Stimulated activated CD8-positive, alpha-beta memory T cell treated with anti-CD3 and anti-CD28 coated beads, Interleukin-4, amount 100 ng/mL, for 4 hours (primary cell): ENCODE results near the gene GPX2.

Experiments
- DNase-seq, 2 donors: peaks; one replicate each; pipeline ENCODE4 v3.0.0-alpha.2; 2020; ENCODE audit warnings: low read depth in 2 of 2, low spot score in 1 of 2

The GPX2 gene

DNA sequence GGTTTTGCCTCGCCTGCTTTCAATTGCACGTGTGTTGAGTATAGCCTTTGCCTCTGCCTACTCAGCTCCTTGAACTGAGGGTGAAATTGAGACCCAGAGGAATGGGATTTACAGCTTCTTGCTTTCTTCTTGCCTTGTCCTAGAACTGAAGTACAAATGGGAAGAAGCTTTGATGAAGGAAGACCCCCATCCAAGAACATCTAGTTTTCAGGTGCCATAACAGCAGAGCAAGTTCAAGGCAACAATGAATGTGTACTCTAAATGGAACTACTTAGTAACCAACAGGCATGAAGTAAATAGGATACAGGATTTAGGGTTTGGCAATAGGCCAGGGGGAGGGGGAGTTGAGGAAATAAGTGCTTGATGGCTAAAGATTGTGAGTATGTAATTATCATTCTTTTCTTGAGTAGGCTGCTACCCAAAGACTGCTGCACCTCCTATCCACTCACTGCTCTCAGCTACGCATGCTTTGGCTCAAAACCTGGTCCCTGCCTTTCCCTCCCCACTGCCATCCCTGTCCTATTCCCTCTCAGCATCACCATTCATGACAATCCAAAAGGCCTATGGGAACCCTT lies 2.1 kb downstream of the GPX2 start:
- no peak for DNase-seq

DNA sequence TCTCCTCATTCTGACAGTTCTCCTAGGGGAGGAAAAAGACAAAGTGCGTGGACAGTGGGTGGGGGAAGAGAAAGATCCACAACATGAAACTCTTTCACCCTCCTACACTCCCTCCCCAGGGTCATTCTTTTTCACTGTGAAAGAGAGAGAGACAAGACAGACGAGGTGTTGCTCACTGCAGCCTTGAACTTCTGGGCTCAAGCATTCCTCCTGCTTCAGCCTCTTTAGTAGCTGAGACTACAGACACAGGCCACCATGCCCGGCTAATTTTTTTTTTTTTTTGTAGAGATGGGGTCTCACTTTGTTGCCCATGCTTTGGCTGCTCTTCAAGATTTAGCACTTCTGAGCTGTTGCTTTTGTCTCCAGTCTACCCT lies 2.7 kb downstream of the GPX2 start:
- DNase-seq, result no peak

DNA sequence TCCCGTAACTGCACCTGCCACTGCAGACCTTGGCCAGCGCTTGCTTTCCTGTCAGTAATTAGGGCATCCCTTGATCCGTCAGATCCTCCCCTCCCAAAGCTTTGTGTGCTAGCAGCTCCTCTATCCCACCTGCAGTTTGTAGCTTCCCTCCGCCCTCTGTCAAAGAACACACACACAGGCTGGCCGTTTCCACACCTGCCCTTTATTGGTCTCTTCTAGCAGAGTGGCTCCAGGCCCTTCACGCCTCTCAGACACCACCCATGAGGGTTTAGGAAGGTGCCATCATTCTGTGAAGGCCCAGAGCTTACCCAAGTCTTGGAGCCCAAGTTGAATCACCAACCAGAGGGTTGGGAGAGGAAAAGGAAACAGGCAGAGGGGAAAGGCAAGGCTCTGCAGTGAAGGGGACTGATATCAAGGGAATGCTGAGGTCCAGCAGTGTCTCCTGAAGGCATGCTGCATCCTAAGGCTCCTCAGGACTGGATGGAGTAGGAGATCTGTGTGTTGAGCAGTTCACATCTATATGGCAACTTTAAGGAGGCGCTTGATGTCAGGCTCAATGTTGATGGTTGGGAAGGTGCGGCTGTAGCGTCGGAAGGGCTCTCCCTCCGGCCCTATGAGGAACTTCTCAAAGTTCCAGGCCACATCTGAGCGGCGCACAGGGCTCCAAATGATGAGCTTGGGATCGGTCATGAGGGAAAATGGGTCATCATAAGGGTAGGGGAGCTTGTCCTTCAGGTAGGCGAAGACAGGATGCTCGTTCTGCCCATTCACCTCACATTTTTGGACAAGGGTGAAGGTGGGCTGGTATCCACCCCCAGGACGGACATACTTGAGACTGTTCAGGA lies 3.4 kb downstream of the GPX2 start:
- no peak for DNase-seq

DNA sequence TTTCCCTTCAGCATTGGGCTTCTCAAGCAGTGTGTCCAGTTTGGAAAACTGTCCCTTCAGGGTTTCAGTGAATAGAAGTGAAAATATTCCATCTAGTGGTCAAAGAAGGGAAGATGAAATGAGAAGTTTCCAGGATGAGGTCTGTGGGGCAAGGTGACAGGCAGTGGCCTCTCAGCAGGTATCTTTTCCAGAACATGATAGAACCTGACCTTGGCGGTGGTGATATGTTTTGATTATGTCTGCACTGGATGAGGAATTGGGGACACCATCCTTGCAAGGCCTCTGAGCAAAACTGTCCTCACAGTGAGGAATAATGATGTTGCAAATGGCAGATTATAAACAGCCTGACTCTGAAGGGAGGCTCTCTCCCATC lies 4.7 kb downstream of the GPX2 start:
- no peak for DNase-seq

DNA sequence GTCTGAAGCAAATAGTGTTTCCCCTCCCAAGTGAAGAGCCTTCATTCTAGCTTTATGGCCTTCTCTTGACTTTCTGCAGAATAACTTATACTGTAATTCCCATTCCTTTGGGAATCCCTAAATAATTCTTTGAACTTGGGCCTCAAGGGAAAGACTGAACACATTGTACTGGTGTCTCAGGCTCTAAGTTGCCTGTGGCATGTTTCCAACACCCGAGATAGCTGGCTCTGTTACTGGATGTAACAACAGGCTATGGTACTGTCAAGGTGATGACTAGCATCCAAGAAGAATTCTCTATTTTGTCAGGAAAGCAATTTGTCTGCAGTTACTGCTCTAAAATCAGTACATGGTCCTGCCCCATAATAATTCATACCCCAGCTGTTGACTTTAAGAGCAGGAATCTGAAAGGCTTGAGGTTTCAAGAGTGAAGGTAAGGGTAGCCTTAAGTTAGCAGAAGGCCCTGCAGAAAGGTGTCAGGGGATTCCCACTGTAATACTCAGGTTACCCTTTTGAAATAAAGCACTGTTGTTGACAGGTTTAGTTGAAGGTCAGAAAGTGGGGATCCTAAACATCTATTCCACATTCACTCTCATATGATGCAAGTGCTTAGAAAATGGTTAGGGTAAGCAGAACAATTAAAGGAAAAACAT lies 5.2 kb downstream of the GPX2 start:
- no peak for DNase-seq

DNA sequence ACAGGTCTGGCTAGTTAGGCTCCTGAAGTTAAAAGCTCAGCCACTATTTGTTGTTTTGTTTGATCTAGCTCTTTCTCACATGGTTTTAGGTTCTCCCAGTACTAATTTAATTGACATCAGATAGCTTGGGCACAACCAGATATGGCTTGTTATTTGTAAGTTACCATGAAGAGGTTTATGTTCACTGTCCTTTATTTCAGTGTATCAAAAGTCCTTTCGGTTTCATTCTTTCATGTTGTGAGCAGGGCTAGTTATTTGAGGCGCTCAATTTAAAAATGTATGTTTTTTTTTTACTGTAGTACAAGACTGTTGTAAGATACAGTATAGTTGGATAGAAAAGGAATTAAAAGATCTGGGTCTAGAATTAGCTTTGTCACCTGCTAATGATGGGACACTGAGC lies 7.0 kb downstream of the GPX2 start:
- no peak for DNase-seq

DNA sequence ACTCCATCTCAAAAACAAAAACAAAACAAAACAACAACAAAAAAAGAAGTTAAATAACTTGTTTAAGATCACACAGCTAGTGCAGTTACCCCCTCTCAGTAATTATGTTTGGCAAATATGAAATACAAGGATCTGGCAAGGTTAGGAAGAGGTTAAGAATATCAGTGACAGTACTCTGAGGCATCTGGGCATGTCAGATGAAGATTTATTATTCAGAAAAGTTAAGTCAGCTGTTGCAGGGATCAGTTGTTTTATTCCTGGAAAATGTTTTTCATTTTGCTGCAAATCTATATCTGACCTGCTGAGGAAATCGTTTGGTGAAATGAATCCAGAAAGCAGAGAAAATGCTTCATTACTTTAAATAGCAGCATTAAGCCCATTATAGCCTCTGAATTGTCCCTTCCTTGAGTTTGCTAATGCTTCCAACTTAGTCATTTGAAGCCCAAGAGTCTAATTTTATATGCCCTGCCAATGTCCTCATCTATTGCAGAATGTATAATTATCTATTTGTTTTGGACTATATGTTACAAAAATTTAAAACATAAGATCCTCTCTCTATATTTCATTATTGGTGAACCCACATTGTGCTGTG lies 8.1 kb downstream of the GPX2 start:
- no peak for DNase-seq

DNA sequence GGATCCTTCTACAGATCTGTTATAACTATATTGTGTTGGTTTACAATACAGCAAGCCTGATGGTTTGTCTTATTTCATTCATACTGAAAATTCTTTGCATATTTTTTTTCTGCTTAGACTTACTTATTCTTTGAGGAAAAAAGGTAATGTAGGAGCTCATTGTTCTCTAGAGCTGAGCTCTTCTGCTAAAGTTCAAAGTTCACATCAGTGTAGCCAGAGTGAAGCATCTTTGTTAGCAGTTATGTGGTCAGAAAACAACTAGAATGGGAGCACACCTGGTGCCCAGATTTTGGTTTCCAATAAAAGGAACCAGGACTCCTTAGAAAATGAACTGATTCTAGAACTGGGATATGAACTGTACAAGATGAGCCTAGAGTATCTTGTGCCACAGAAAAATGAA lies 10.3 kb downstream of the GPX2 start:
- DNase-seq, result no peak

DNA sequence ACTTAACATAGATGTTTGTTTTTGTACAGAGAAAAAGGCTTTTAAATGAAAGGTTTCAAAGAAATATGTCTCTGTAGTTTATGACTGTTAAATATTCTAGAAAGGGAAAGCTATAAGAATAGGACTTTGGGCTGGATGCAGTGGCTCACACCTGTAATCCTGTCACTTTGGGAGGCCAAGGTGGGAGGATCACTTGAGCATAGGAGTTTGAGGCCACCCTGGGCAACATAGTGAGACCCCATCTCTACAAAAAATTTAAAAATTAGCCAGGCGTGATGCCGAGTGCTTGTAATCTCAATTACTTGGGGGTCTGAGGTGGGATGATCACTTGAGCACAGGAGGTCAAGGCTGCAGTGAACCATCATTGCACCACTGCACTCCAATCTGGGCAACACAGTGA lies 11.4 kb downstream of the GPX2 start:
- DNase-seq, result no peak

DNA sequence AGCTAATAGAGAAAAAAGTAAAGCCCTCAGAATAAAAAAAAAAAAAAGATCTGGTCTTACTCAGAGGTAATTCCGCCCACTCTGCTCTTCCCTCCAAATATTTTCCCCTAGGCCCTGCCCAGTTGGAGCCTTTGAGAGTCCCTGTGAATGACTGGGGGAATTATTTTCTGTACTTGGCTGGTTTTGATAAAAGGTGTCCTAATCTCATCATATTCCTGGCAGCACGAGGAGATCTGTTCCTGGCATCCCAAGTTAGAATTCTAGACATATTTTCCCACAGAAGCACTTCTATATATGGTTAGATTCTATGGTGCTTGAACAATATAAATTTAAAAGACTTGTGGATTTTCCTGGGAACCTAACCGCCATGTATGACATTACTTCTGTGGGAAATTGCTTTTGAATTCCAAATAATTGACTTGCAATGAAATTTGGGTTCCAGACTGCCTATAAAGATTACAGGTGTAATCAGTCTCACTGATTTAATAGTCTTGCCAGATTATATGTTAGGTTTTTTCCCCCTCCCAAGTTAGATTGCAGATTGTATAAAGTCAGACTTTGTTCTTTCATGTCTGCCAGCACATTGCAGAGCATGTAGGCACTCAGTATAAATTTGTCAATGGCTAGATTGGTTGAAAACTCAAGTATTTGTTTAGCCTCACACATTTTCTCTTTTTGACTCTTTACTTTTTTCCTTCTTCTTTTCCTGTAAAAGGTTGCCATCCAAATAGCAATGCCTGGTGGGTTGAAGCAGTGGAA lies 12.3 kb downstream of the GPX2 start:
- no peak for DNase-seq

DNA sequence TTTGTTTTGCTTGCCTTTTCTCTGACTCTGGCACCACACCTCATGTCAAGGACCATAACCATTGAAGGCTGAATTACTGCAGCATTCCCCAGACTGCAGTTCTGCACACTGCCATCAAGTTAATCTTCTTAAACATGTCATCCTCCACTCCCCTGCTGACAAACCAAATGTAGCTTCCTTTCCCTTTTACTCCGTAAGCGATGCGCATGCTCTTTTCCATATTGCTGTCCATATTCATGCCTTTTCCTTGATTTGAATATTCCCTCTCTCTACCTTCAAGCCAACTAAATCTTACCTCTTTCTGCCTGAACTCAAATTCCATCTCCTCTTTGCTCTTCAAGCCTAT lies 13.6 kb downstream of the GPX2 start:
- DNase-seq, result no peak

DNA sequence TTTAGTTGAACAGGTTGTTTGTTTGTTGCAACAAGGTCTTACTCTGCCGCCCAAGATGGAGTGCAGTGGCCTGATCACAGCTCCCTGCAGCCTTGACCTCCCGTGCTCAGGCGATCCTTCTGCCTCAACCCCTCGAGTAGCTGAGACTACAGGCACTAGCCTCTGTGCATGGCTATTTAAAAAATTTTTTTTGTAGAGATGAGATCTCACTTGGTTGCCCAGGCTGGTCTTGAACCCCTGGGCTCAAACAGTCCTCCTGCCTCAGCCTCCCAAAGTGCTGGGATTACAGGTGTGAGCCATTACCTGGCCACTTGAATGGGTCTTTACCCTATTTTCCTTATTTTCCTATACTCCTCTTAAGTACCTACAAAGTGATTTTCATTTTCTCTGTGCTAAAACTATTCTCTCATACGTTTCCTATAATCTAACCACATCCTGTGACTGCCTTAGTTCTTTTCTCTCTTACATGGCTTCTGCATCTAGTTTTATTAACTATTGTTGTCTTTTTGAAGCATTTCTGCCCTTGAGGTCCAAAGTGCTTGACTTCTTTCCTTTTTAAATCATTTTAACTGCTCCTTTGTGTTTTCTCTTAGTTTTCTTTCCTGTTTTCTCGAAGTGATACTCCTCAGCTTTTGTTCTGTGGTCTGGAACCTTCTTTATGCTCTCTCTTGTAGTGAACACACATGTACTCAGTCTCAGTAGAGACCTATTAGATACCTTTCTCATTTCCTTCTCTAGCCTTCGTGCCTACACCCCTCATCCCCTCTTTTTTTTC lies 14.1 kb downstream of the GPX2 start:
- DNase-seq, result no peak

DNA sequence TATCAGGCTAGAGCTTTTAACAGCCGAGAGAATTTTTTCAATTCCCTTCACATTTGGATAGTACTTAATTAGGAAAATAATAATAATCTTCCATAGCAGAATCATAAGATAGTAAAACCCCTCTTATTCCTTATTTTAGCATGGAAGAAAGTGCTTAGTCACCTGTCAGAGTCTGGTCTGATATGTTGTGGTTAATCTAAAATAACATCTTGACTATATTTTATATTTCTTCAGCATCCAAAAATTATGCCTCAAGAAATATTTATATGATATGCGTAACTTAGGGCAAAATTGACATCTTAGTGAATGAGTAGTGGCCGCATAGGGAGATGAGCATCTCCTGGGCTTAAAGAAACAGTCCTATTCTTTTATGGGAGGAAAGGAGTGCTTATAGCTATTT lies 15.5 kb downstream of the GPX2 start:
- no peak for DNase-seq

DNA sequence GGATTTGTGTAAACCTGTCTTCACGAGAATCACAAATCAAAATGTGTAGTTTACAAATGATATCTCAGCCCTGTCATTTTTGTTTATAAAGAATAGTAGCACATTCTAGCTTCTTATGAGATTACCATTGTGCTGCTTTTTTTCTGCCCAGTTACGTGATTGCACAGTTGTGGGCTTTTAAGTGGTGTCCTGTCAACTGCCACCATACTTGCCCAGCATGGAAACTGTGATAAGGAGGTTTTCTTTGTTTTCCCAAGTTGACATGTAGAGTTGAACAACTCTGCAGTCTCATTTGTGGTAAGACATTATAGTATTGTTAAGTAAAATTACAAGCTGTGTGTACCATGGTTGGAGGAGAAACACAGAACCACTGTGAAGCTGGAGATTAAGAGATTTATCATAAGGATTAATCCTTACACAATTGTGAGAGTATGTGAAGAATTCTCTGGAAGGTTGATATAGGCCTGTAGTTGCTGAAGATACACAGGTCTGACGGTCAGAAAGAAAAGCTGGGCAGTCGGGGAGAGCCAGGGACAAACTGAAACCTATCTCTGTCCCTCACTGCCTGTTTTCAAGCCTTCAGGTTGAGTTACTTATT lies 16.0 kb downstream of the GPX2 start:
- no peak for DNase-seq

DNA sequence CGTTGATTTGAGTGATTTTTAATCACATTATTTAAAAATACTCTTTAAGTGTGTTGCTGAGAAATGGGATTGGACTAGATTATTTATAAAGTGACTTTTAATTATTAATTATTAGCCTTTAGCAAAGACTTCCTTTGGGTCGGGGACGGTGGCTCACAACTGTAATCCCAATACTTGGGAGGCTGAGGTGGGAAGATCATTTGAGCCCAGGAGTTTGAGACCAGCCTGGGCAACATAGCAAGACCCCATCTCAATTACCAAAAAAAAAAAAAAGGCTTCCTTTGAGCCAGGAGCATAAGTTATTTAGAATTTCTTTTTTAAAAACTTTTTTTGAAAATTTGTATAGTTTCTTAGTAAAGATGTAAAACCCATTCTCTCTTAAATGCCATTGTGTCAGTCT lies 19.5 kb downstream of the GPX2 start:
- no peak for DNase-seq

DNA sequence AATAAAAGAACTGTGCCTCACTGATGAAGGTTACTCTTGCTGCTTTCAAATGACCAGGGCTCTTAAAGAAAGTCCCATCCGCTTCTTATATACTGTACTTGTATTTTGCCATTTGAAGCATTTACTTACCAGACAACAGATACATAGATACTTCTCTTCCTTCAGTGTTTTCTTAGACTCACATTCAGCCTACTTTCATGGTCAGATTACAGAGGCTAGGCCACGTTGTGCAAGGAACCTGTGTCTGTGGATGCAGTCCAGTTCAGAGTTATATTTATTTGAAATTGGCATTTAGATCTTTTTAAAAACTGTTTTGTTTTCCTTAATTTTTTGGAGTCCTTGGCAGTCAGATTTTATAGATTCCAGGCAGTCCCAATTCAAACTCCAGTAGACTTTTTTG lies 22.1 kb downstream of the GPX2 start:
- no peak for DNase-seq

DNA sequence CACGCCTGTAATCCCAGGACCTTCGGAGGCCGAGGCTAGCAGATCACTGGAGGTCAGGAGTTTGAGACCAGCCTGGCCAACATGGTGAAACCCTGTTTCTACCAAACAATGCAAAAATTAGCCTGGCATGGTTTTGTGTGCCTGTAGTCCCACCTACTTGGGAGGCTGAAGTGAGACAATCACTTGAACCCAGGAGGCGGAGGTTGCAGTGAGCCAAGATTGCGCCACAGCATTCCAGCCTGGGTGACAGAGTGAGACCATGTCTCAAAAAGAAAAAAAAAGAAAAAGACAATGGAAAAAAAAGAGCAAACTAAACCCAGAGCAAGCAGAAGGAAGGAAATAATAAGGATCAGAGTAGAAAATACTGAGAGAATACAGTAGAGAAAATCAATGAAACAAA lies 22.9 kb downstream of the GPX2 start:
- no peak for DNase-seq

DNA sequence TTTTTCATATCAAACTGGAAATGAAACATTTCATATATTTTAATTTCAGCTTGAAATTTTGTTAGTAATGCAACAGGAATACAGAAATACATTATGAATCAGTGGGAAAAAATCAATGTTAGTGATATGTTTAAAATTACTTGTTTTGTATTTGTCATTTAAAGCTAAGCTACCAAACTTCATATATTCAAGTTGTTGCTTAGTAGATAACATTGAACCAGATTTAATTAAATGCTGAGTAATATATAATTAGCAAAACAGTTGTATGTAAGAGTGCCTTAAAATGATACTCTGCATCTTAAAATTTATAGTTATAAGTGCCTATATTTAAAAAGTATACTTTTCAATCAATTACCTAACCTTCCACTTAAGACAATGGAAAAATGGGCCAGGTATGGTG lies 23.3 kb downstream of the GPX2 start:
- DNase-seq, result no peak

DNA sequence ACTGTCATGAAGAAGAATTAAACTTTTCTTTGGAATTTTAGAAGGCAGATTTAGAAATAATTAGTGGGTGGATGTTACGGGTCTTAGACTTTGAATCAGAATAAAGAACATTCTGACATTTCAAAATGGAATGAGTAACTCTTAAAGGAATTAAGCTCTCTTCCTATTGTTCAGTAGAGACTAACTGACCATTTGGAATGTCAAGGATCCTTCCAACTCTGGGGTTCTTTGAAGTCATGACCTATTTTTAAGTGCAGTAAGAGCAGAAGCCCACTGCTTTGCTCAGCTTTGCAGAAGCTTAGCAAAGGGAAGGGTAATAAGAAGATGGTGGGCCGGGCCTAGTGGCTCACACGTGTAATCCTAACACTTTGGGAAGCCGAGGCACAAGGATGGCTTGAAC lies 24.3 kb downstream of the GPX2 start:
- DNase-seq, result no peak

DNA sequence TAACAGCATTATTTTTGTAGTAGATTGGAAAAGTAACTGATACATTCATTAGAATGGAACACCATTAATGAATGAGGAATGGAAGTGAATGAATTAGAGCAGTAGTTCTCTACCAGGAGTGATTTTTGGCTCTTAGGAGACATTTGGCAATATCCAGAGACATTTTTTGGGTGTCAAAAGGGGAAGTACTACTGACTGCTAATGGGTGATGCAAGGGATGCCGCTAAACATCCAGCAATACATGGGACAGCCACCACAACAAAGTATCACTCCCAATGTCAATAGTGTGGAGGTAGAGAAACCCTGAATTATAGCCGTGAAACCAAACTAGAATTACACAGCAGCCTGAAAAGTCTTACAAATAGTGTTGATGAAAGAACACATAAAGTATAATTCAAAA lies 26.7 kb downstream of the GPX2 start:
- no peak for DNase-seq

DNA sequence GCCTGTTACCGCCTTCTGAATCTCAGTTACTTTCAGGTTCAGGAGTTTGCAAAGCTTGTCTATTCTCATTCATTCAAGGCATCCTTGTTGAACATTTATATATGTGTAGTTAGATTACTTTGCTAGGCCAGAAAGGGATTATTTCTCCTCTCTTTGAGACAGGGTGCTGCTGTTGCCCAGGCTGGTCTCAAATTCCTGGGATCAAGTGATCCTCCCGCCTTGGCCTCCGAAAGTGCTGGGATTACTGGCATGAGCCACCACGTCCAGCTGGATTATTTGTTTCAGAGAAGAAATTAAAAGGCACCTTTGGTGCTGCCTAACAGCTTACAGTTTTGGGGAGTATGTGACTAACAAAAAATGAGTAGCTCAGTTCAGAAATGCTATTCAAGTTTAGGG lies 27.5 kb downstream of the GPX2 start:
- no peak for DNase-seq
